ENCODE measurements around the gene DPYD. TPM values are rescaled to one million over a fixed set of nuclear protein-coding genes. Genes with fewer than 3 reads are reported as not detected.

DPYD gene
- total RNA-seq, 1 donor from 2014 or later = 5.9 TPM

DNA sequence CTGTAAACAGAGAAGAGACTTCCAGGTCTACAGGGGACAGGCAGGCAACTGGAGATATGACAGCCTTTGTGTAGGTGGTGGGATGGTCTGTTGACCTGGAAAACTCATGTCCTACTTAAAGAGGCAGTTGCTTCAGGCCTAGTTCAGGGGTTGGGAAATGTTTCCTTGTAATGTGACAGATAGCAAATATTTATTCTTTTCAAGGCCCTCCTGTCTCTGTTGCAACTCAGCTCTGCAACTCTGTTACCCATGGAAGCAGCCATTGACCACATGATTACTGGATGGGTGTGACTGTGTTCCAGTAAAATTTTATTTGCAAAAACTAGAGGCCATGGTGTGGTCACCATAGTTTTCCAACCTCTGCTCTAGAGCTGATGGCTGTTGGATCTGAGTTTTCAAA, 857.3 kb downstream of the DPYD start:
- DNase-seq (ENCODE audit: low read depth, low spot score) = no peak
- Mint-ChIP-seq H3K4me1 (no peaks in the 10 kb centered on the region), H3K36me3 (ENCODE audit: low read depth) (peaks cover 3% of the 10 kb centered on the region), H3K27ac (ENCODE audit: unreplicated experiment) (no peak overlapping the region), H3K27me3 (ENCODE audit: low read depth) (no peaks in the 10 kb centered on the region), H3K9me3 (peaks cover 21% of the 10 kb centered on the region), H3K4me3 (no peak overlapping the region)
- TF ChIP-seq, protein P1, sequence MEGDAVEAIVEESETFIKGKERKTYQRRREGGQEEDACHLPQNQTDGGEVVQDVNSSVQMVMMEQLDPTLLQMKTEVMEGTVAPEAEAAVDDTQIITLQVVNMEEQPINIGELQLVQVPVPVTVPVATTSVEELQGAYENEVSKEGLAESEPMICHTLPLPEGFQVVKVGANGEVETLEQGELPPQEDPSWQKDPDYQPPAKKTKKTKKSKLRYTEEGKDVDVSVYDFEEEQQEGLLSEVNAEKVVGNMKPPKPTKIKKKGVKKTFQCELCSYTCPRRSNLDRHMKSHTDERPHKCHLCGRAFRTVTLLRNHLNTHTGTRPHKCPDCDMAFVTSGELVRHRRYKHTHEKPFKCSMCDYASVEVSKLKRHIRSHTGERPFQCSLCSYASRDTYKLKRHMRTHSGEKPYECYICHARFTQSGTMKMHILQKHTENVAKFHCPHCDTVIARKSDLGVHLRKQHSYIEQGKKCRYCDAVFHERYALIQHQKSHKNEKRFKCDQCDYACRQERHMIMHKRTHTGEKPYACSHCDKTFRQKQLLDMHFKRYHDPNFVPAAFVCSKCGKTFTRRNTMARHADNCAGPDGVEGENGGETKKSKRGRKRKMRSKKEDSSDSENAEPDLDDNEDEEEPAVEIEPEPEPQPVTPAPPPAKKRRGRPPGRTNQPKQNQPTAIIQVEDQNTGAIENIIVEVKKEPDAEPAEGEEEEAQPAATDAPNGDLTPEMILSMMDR (conservative IDR thresholded peaks at IDR 0.05) = no peak

DNA sequence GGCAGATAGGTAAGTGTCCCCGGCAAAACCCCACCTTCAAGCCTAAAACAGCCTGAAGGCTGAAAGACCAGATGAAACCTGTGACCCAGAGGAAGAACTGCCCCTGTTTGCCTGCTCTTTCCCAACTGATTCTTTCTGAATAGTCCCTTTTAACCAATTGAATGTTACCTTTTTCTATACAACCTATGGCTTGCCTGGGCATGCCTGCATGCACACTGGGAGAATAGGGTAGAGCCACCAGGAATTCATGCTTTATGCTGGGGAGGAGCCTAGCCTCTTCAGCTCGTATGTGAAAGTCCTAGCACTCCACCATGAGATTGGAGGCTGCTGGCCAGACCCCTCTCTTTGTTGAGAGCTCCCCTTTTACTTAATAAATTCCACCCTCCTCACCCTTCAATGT, 859.2 kb downstream of the DPYD start:
- Mint-ChIP-seq H3K4me3 (no peak overlapping the region), H3K27me3 (ENCODE audit: low read depth) (no peaks in the 10 kb centered on the region), H3K4me1 (no peaks in the 10 kb centered on the region), H3K9me3 (peaks cover 21% of the 10 kb centered on the region), H3K27ac (ENCODE audit: unreplicated experiment) (peak overlapping the region; percentile 19), H3K36me3 (ENCODE audit: low read depth) (peaks cover 5% of the 10 kb centered on the region)
- no peak for DNase-seq (ENCODE audit: low read depth, low spot score)
- TF ChIP-seq, protein P1 (conservative IDR thresholded peaks at IDR 0.05) = no peak

DNA sequence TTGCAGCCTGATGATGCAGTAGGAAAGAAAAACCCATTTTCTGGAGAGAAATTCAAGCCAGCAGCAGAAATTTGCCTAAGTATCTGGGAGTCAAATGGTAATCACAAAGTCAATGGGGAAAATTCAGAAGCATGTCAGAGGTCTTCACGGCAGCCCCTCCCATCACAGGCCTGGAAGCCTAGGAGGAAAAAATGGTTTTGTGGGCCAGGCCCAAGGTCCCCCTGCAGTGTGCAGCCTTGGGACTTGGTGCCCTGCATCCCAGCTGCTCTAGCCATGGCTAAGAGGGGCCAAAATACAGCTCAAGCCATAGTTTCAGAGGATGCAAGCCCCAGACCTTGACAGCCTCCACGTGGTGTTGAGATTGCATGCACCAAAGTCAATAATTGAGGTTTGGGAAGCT, 864.4 kb downstream of the DPYD start:
- Mint-ChIP-seq H3K36me3 (ENCODE audit: low read depth) (peaks cover 10% of the 10 kb centered on the region), H3K9me3 (peaks cover 16% of the 10 kb centered on the region), H3K4me3 (no peak overlapping the region), H3K4me1 (peaks cover 10% of the 10 kb centered on the region), H3K27me3 (ENCODE audit: low read depth) (no peaks in the 10 kb centered on the region), H3K27ac (ENCODE audit: unreplicated experiment) (no peak overlapping the region)
- no peak for DNase-seq (ENCODE audit: low read depth, low spot score)
- TF ChIP-seq, protein P1 (conservative IDR thresholded peaks at IDR 0.05) = no peak

DNA sequence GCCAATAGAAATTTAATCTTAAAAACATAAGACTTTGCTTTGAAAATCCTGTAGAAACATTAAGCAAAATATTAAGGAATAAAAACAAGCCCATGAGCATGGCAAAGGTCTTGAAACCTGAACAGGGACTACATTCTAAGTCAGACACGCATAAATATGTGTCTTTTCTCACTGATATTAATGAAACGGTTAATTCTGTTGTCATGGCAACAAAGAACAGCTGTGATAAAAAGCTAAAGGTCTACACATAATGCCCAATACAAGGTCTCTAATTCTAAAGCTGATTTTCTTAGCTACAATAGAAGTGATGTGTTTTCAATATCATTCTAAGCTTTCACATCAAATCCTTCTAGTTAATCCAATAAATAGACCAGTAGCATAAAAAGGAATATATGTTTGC, 867.6 kb downstream of the DPYD start:
- TF ChIP-seq, protein P1 (conservative IDR thresholded peaks at IDR 0.05) = no peak
- H3K9me3 Mint-ChIP-seq = peaks cover 8% of the 10 kb centered on the region
- DNase-seq (ENCODE audit: low read depth, low spot score) = no peak
- H3K4me3 Mint-ChIP-seq = no peak overlapping the region
- no peaks in the 10 kb centered on the region for H3K27me3 Mint-ChIP-seq (ENCODE audit: low read depth)
- H3K27ac Mint-ChIP-seq (ENCODE audit: unreplicated experiment) = no peak overlapping the region
- H3K4me1 Mint-ChIP-seq = peaks cover 10% of the 10 kb centered on the region
- H3K36me3 Mint-ChIP-seq (ENCODE audit: low read depth) = peaks cover 8% of the 10 kb centered on the region

DNA sequence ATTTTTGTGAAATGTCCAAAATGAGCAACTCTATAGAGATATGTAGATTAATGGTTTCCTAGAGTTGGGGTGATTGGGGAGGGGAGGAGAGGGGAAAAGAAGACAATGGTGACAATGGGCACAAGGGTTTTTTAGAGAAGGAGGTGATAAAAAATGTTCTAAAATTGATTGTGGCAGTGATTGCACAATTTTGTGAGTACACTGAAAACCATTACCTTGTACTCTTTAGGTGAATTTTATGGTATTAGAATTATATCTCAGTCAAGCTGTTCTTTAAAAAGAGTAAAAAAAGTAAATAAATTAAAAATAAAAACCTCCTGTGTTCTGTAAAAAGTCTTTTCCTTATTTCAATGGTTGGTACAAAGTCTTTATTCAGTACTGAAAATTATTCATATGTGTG, 869.0 kb downstream of the DPYD start:
- no peak for DNase-seq (ENCODE audit: low read depth, low spot score)
- H3K27me3 Mint-ChIP-seq (ENCODE audit: low read depth) = no peaks in the 10 kb centered on the region
- H3K4me3 Mint-ChIP-seq = no peak overlapping the region
- H3K27ac Mint-ChIP-seq (ENCODE audit: unreplicated experiment) = no peak overlapping the region
- H3K36me3 Mint-ChIP-seq (ENCODE audit: low read depth) = peaks cover 8% of the 10 kb centered on the region
- H3K4me1 Mint-ChIP-seq = peaks cover 10% of the 10 kb centered on the region
- TF ChIP-seq, protein P1 (conservative IDR thresholded peaks at IDR 0.05) = no peak
- peaks cover 8% of the 10 kb centered on the region for H3K9me3 Mint-ChIP-seq

DNA sequence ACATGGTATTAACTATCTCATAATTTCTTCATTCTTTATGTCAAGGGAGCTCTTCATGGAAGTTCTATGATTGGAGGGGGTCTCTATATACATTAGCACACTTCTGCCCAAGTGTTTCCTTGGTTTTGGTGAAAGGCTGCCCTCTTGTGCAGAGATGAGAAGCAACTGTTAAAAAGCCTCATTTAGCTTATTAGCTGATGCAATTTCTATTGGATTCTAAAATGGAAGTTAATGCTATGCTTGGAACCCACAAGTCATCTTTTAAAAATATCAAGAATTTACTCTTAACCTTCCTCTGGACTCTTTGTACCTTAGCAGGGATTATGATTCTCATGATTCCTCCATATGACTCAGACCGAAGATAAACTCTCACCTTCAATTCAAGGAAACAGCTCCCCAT, 870.3 kb downstream of the DPYD start:
- Mint-ChIP-seq H3K36me3 (ENCODE audit: low read depth) (peaks cover under 1% of the 10 kb centered on the region), H3K27me3 (ENCODE audit: low read depth) (no peaks in the 10 kb centered on the region), H3K9me3 (peaks cover 3% of the 10 kb centered on the region), H3K27ac (ENCODE audit: unreplicated experiment) (peak overlapping the region; percentile 53), H3K4me1 (peaks cover 10% of the 10 kb centered on the region), H3K4me3 (no peak overlapping the region)
- TF ChIP-seq, protein P1 (conservative IDR thresholded peaks at IDR 0.05) = peak; percentile 42
- DNase-seq (ENCODE audit: low read depth, low spot score) = no peak
